ENCODE measurements around the gene SBSN. TPM values are rescaled to one million over a fixed set of nuclear protein-coding genes. Genes with fewer than 3 reads are reported as not detected.

SBSN gene, protein sequence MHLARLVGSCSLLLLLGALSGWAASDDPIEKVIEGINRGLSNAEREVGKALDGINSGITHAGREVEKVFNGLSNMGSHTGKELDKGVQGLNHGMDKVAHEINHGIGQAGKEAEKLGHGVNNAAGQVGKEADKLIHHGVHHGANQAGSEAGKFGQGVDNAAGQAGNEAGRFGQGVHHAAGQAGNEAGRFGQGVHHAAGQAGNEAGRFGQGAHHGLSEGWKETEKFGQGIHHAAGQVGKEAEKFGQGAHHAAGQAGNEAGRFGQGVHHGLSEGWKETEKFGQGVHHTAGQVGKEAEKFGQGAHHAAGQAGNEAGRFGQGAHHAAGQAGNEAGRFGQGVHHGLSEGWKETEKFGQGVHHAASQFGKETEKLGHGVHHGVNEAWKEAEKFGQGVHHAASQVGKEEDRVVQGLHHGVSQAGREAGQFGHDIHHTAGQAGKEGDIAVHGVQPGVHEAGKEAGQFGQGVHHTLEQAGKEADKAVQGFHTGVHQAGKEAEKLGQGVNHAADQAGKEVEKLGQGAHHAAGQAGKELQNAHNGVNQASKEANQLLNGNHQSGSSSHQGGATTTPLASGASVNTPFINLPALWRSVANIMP
- polyA plus RNA-seq (ENCODE audit: insufficient read depth in 1 of 5, insufficient read length in 5 of 5, low replicate concordance in 1 of 5) = not detected
- long read RNA-seq, donor 1 = 0 reads
- long read RNA-seq, donor 2 = 0 reads
- long read RNA-seq, donor 3 = 0 reads
- long read RNA-seq, donor 4 = 0 reads
- long read RNA-seq, donor 5 = 0 reads
- long read RNA-seq, donor 6 = 0 reads
- long read RNA-seq, donor 7 = 0 reads
- long read RNA-seq, donor 8 = 0 reads

DNA sequence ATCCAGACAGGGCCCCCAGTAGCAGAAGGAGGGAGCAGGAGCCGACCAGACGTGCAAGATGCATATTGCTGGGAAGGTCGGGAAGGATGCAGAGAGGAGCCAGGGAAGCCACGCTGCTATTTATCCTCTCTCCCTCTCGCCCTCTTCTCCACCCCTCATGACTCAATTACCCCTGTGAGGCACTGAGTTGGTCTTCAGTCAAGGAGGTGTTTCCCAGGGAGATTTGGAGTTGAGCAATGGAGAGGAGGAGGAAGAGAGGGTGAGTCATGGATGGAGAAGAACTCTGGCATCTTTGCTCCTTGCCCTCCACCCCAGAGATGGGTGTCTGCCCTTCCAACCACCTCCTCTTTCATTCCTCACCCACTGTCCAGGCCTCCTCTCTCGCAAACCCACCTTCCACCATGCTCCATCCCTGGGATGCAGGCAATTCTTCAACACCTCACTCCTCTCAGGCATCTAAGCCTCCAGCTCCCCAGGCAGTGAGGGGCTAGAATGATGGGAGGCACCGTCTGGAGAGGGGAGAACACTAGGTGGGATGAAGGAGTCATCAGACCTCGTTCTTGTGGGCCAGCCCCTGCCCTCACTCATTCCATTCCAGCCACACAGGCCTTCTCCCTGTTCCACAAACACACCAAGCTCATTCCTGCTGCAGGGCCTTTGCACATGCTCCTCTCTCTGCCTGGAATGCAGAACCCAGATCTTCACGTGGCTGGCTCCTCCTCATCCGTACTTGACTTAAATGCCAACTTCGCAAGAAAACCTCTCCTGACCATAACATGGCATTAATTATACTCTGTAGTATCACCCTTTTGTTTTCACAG lies at the start of gene SBSN:
Gene SBSN, minus strand, starts transcription at position 94 of the 821 bp plus-strand sequence. Its CDS starts 30 bp downstream, at position 64.
- no peak for DNase-seq

DNA sequence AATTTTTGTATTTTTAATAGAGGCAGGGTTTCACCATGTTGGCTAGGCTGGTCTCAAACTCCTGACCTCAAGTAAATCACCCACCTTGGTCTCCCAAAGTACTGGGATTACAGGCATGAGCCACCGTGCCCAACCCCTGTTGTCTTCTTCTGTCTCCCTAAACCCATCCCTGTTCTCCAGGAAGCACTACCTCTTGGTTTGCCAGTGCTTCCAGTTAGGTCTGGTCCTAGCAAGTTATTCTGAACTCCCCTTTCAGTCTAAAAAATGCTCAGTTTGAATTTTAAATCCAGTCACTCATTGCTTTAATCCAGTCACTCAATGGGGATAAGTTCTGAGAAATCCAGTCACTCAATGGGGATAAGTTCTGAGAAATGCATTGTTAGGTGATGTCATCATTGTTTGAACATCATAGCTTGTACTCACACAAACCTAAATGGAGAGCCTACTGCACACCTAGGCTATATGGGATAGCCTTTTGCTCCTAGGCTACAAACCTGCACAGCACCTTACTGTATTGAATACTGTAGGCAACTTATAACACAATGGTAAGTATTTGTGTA lies 43.4 kb upstream of the SBSN start:
- no peak for DNase-seq

DNA sequence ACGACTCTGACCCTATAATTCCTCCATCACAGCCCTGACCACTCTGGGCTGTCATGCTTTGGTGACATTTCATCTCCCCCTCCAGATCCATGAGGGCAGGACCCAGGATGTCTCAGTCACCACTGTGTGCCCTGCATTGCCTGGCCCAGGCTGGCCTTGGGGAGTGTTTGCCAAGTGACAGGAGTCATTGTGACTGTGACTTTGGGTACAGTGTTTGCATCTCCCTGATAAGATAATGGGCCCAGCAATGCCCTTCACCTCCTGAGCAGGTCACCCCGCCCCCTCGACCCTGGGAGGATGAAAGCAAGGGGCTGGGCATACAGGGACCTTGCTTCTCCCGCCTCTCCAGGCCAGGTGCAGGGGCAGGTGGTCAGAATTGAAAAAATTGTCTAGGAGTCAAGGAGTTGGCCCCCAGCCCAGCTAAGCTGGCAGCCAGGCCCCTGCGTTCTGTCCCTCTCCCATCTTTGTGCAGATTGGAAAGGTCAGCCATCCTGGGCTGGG lies 41.2 kb upstream of the SBSN start:
- no peak for DNase-seq

DNA sequence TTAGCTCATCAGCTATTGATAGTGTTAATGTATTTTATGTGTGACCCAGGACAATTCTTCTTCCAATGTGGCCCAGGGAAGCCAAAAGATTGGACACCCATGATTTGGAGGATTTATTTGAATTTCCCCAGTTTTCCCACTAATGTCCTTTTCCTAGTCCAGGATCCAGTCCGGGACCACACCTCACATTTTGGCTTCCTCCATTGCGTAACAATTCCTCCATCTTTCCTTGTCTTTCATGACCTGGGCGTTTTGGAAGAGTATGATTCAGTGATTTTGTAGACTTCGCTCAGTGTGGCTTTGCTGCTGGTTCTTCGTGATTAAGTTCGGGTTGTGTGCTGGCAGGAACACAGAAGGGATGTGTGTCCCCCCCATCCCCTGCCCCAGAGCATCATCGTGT lies 38.6 kb upstream of the SBSN start:
- no peak for DNase-seq

DNA sequence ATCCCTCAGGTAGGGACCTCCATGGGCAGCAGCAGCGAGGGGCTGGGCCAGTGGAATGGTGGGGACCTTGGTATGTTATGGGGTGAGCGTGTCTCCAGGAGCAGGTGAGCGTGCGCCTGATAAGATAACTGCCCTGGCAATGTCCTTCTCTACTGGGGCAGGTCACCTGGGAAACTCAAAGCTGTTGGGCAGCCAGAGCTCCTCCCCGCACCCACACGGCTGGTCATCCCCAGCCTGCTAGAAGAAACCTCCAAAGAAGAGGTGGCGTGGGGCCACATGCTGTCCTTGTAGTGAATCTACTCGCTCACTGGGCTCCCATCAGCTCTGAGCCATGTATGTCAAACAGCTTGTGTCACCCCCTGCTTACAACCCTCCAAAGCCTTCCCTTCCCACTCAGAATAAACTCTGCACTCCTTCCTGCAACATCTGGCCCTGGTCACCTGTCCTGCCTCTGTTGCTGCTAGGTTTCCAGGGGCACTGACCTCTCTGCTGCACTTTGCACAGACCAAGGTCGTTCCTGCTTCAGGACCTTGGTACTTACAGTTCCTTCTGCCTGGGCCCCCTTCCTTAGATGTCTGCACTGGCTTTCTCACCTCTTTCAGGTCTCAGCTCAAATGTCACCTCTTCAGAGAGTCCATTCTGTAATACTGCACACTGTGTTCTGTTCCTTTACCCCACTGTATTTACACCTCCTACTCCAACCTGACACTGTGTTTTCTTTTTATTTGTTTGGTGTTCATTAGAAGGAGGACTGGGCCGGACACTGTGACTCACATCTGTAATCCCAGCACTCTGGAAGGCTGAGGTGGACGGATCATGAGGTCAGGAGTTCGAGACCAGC lies 37.1 kb upstream of the SBSN start:
- DNase-seq = no peak

DNA sequence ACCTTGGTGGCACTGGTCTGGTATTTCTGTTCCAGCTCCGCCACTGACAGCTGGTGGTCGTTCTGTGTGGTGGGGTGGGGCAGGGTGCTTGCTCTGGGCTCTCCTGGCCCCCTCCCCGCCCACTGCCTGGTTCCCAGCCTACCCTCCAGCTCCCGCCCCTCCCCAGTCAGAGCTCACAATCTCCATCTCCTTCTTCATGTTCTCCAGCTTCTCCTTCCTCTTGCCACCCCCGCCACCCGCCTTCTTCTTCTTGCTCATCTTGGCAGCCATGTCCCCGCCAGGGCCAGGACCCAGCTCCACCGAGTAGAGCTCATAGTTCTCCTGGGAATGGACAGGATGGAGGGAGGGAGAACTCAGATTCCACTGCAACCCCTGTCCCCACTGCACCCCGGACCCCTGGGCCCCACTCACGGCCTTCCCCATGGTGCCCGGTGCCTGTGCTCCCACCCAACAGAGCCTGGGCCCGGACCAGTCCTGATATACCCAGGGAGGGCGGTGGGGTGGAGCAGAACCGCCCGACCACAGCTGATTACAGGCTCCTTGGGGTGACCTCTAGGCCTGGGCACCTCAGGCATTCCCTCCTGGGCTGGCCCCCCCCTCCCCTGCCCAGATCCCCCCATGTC lies 35.2 kb upstream of the SBSN start, which contains the start of gene ATP4A:
Gene ATP4A, minus strand, starts transcription at position 452 of the 623 bp plus-strand sequence. Its CDS starts 29 bp downstream, at position 423.
- DNase-seq = no peak

DNA sequence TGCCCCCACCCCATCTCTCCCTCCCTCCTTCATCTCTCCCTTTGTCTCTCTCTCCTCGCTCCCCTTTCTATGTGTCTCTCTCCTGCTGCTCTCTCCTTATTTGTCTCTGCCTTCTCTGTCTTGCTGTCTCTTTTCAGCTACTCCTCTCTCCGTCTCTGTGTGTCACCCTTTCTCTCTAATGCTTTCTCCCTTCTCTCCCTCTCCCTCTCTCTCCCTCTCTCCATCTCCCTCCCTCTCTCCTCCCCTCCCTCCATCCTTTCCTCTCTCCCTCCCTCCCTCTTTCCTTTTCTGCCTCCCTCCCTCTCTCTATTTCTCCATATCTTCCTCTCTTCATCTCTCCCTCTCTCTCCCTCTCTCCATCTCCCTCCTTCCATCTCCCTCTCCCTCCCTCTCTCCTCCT lies 34.7 kb upstream of the SBSN start:
- no peak for DNase-seq

DNA sequence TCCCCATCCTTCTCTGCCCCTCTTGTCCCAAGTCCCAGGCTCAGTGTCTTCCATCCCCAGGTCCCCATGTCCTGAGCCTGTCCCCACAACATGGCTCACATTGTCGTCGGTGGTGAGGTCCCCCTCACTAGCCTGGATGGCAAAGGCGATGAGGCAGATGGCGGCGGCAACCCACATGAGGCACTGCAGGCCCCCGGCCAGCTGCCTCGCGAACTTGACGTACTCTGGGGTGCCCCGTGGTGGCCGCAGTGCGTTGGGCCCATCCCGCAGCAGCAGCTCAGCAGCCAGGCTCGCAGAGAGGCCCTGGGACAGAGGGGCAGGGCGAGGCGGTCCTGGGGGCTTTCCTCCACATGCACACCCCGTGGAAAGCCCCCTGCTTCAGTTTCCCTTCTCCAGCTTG lies 34.2 kb upstream of the SBSN start:
- DNase-seq = no peak

DNA sequence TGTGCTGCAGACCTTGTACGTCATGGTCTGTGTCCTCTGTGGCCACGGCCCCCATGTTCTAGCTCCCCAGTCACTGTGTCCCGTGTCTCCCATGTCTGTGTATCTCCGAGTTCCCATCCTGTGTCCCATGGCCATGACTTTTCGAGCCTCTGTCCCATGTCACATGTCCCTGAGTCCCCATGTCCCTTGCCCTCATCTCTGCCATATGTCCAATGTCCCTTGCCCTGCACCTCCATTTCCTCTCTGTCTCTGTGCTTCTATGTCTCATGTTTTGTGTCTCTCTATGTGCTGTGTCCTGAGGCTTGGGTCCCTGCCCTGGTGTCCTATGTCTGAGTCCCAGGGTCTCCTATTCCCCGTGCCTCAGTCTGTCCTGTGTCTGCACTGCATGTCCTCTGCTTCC lies 33.3 kb upstream of the SBSN start:
- no peak for DNase-seq

DNA sequence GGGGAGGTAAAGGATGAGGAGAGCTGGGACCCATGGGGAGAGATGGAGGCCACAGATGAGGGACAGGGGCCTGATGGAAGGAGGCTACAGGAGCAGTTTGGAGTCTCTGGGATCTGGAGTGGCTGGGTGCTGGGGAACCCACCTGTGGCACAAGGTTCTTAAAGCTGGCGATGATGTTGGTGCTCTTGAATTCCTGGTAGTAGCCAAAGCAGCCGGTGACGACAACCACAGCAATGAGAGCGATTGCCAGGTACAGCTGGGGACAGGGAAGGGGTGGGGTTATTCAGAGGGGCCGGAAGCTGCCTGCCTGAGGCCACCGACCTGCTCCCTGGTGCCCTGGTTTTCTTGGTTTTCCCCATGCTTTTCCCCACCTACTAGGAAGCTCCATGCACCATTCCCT lies 32.6 kb upstream of the SBSN start:
- no peak for DNase-seq

DNA sequence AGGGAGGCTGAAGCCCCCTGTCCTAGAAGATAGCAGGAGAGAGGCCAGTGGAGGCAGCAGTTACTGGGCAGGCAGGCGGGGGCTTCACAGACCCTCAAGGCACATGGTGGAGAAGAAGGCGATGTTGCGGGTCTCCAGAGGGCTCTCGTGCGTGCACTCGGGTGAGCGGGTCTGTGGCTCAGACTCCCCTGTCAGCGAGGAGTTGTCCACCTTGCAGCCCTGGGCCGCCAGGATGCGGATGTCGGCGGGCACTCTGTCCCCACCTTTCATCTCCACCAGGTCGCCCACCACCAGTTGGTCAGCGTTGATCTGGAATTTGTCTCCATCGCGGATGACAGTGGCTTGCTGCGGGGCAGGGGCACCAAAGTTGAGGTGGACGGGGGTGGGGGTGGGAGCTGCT lies 32.2 kb upstream of the SBSN start:
- DNase-seq = no peak

DNA sequence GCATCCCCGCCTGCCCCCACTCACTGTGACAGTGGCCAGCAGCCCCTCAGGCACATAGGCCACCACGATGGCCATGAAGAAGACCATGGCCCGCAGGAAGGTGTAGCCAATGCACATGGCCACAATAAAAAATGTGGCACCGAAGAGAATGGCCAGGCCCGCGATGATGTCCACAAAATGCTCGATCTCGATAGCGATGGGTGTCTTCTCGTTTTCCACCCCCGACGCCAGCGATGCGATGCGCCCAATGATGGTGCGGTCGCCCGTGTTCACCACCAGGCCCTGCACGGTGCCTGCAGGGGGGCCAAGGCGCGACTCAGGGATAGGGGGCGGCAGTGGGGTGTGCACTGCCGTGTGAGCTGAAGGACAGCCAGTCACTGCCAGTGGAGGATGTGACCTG lies 31.7 kb upstream of the SBSN start:
- DNase-seq = no peak

DNA sequence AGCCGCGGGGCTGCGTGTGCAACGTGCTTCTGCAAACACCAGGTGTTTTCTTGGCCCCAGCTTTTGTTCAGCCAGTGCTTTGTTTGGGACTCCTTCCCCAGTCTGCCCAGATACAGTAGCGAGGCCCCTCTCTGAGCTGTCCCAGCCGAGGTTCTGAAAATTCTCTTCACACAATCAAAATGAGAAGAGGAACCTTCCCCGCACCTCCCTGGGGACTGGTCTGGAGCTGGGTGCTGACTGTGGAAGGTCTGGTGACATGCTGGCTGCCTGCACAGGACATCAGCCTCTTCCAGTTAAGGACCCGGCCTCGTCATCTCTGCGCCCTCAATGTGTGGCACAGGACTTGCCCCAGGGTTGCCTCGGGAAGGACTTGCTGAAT lies 31.2 kb upstream of the SBSN start:
- DNase-seq = no peak

DNA sequence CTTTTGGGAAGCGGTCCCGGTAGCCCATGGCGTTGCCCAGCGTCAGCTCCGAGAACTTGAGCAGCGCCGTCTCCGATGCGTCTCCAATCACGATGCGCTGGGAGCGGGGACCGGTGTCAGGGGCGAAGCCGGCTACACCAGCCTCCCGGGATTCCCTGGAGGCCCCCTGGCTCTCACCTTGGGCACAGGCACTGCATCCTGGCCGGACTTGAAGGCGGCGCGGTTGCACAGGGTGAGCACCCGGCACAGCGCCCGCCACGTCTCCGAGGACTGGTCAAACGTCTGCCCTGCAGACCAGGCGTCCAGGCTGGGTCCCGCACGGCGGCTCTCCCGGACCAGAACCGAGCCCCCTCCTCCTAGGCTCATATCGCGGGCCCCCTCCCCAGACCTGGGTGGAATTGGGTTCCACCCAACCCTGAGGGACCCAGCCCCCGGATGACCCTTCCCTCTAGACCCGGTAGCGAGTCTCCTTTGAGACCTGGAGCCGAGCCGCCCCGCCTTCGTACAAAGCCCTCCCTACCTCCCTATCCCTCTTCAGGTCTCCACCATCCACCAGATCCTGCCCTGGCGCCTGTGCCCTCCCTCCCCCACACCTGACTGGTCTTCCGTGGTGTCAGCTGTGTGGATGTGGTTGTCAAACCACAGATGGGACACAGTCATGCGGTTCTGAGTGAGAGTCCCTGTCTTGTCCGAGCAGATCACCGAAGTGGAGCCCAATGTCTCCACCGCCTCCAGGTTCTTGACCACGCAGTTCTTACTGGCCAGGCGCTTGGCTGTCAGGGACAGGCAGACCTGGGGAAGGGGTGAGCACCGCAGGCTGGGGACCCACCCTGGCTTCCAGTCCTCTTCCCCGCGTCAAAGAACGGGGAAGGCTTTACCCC lies 30.5 kb upstream of the SBSN start:
- no peak for DNase-seq

DNA sequence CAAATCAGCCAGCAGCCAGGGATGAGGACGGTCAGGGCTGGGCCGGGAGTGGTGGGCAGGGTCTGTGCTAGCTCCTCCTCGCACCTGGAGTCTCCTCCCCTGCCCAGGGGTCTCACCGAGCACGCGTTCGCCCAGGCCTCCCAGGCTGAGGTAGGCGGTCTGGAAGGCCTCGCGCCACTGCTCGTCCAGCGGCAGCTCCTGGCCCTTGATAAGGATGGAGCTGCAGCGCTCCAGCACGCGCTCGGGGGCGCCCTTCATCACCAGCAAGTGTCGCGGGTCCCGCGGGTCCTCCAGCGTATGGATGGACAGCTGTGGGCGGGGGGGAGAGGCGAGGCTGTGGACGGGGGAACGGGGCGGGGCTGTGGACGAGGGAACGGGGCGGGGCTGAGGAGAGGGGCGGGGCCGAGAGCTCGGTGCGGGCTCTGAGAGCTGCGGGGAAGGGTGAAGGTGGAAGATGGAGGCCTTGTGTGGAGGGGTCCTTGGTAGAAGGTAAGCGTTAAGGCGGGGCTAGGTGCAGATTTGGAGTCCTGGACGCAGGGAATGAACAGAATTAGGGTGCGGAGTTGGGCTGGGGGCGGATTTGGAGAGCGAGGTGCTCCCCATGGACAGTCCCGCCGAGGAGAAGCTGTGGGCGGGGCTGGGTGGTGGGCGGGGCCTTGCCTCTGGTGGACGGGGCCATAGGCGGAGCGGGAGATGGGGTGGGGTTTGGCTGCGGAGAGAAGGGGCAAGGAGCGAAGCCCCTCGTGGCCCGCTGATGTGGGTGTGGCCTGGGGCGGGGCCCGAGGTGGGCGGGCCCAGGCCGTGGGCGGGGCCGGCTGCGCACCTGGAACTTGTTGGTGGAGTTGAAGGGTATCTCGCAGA lies 29.7 kb upstream of the SBSN start:
- peak; percentile 20 for DNase-seq

DNA sequence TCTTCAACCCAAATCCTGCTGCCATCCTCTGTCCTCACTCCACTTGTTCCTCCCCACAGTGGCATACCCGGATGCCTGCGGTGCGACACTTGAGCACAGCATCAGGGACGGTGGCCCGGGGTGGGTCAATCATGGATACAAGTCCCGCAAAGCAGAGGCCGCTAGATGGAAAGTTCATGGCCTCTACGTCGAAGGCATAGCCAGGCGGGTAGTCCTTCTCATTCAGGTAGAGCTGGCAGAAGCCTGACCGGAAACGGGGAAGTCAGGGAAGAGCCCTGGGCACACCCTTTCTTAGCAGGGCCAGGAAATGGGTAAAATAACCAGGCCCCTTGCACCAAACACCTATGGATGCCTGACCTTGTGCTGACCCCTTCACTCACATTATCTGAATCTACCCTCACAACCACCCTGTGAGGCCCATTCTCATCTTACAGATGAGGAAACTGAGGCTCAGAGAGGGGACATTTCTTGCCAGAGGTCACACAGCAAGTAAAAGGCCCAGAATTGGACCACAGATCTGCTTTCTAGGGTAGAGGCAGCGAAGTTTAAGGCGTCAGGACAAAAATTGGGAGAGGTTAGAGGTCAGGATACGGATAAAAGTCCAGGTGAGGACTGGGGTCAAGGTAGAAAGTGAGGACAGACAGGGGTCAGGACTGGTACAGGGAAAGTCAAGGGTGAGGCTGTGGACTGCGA lies 28.9 kb upstream of the SBSN start:
- DNase-seq = no peak

DNA sequence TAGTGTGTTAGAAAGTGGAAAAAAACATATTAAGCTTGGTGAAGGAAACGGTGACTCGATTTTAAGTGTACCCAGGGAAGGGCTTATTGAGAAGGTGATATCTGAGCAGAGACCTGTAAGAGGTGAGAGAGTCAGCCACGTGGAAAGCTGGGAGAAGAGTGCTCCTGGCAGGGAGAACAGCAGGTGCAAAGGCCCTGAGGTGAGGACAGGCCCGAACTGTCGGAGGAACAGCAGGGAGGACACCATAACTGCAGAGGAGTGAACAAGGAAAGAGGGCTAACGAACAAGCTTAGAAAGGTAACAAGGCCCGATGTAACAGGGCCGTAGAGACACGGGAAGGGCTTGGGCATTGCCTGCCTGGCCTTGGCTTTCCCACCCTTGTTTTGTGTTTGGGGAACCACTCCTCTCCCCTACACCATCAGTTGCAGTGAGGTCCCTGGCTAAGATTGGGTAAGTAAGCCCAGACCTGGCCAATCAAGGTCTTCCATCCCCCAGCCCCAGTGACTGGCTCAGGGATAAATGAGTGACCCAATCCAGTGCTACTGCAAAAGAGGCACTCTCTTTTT lies 28.0 kb upstream of the SBSN start:
- no peak for DNase-seq
